Caco-2 (cell line): ENCODE data around the gene SARS1. TPM values are rescaled to one million over a fixed set of nuclear protein-coding genes. Genes with fewer than 3 reads are reported as not detected.
A peak's percentile ranks its signal among the peaks of the same experiment; 100 is the strongest.

Source experiments
- BruUV-seq: library from RNA; stranded (reverse); fragments of 400-500 nt; replicated peaks from 2 replicates; lab custom pipeline; 2021; lab: Mats Ljungman, UMichigan
- CTCF ChIA-PET: fragments of 300-600 bp; sonication (Branson Sonifier 250); formaldehyde crosslinking; loops from one replicate; lab custom pipeline; 2022; ENCODE audit warnings: antibody characterized with exemption; lab: Charles Lee
- POLR2A ChIA-PET: fragments of 300-600 bp; sonication (Branson Sonifier 250); formaldehyde crosslinking; loops from one replicate; lab custom pipeline; 2022; ENCODE audit warnings: antibody characterized with exemption; lab: Charles Lee
- DNase-seq, 2 experiments: peaks; one replicate each; pipeline versions ENCODE4 v3.0.0 to v3.0.0-alpha.2; 2020 to 2022
- H3K27me3 ChIP-seq: replicated peaks from 2 replicates; pipeline ENCODE4 v1.6.0; 2011; ENCODE audit warnings: low read length; ENCODE audit not compliant: control insufficient read depth, insufficient read depth
- H3K36me3 ChIP-seq: 2 replicates; pipeline ENCODE4 v1.5.1; 2011; ENCODE audit warnings: low read length; ENCODE audit not compliant: control insufficient read depth, insufficient read depth
- H3K4me1 ChIP-seq: fragments of 250-450 bp; sonication (Bioruptor Pico); 2 replicates; pipeline ENCODE4 v1.5.1; 2020; ENCODE audit warnings: mild to moderate bottlenecking
- H3K4me3 ChIP-seq: 2 replicates; pipeline ENCODE4 v1.5.1; 2011; ENCODE audit warnings: low read depth, mild to moderate bottlenecking, control low read depth, low read length
- H3K9me3 ChIP-seq: fragments of 250-450 bp; sonication (Bioruptor Pico); 2 replicates; pipeline ENCODE4 v1.5.1; 2020; ENCODE audit warnings: mild to moderate bottlenecking, moderate library complexity
- H3K27ac Mint-ChIP-seq: one replicate; pipeline ENCODE4 v1.8.0; 2022; ENCODE audit warnings: mixed read lengths; ENCODE audit not compliant: unreplicated experiment
- H3K27me3 Mint-ChIP-seq: one replicate; pipeline ENCODE4 v1.8.0; 2022; ENCODE audit warnings: mixed read lengths; ENCODE audit not compliant: insufficient read depth, unreplicated experiment
- H3K36me3 Mint-ChIP-seq: one replicate; pipeline ENCODE4 v1.8.0; 2022; ENCODE audit warnings: mild to moderate bottlenecking, mixed read lengths; ENCODE audit not compliant: insufficient read depth, unreplicated experiment
- H3K4me1 Mint-ChIP-seq: one replicate; pipeline ENCODE4 v1.8.0; 2022; ENCODE audit warnings: low read depth, mixed read lengths; ENCODE audit not compliant: unreplicated experiment
- H3K4me3 Mint-ChIP-seq: one replicate; pipeline ENCODE4 v1.8.0; 2022; ENCODE audit warnings: mild to moderate bottlenecking, moderate library complexity, mixed read lengths; ENCODE audit not compliant: unreplicated experiment
- H3K9me3 Mint-ChIP-seq: one replicate; pipeline ENCODE4 v1.8.0; 2022; ENCODE audit warnings: mixed read lengths; ENCODE audit not compliant: unreplicated experiment
- CTCF ChIP-seq, 2 experiments: fragments of 200-600 bp in 1 of 2; IDR thresholded peaks; 1 replicate in 1 of 2; 2 replicates in 1 of 2; pipeline versions ENCODE4 v1.5.1 to v1.8.0; 2011 to 2022; ENCODE audit warnings: antibody characterized with exemption in 1 of 2, control low read depth in 1 of 2, inconsistent platforms in 1 of 2, low read depth in 1 of 2, low read length in 1 of 2, mild to moderate bottlenecking in 1 of 2, moderate library complexity in 1 of 2; ENCODE audit not compliant: insufficient read depth in 1 of 2, severe bottlenecking in 1 of 2, unreplicated experiment in 1 of 2
- intact Hi-C: fragments of 100-400 bp; cut with micrococcal nuclease; formaldehyde crosslinking; loops from one replicate; pipeline ENCODE4 v1.10.0; 2022; ENCODE audit not compliant: unreplicated experiment
- total RNA-seq: library from RNA; stranded (reverse); gene quantifications from 2 replicates; pipeline ENCODE4 v1.2.3, GENCODE V29; 2022

The SARS1 gene
- total RNA-seq, 1 experiment from 2014 or later: 225 TPM

- TF ChIP-seq CTCF (IDR thresholded peaks at IDR 0.05; ENCODE audit: insufficient read depth in 1 of 2, low read depth in 1 of 2, low read length in 1 of 2, severe bottlenecking in 1 of 2, unreplicated experiment in 1 of 2): no peak
- Mint-ChIP-seq H3K9me3 (no peaks in the 10 kb centered on the region), H3K27ac (peak overlapping the region; percentile 82), H3K4me1 (peaks cover 9% of the 10 kb centered on the region), H3K27me3 (no peaks in the 10 kb centered on the region), H3K4me3 (peak overlapping the region; percentile 37), H3K36me3 (peaks cover 49% of the 10 kb centered on the region)
- H3K27me3 ChIP-seq: no peaks in the 10 kb centered on the region
- CTCF ChIA-PET: no interaction called here
- intact Hi-C loops: no loop called here
- no peak overlapping the region for H3K4me3 ChIP-seq
- no peak for DNase-seq
- no peaks in the 10 kb centered on the region for H3K9me3 ChIP-seq
- H3K4me1 ChIP-seq: no peaks in the 10 kb centered on the region
- H3K36me3 ChIP-seq: no peaks in the 10 kb centered on the region; the same call in 1 of the 2 replicates
- POLR2A ChIA-PET: no interaction called here
- TSS peak; percentile 2 for BruUV-seq
These were observed 28.2 kb downstream of the SARS1 start for GRCh38 chr1:109241841-109242345.

DNA sequence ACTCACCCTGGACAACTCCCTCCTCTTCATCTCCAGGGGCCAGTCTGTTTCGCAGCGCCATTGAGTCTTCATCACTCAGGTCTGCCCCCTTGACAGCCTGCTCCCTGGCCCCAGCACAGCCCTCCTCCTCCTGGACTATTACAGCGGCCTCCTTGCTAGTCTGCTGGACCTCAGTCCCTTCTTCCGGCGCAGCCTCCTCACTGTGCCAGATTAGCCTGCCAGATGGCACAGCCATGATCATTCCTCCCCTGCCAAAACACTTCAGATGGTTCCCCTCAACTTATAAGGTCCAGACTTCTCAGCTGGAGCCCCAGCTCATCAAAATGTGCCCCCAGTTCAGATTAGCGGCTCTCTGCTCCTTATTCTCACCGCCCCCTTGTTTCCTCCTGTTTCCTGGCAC, 28.7 kb downstream of the SARS1 start:
- H3K27me3 Mint-ChIP-seq: no peaks in the 10 kb centered on the region
- no peak for TF ChIP-seq CTCF (IDR thresholded peaks at IDR 0.05; ENCODE audit: insufficient read depth in 1 of 2, low read depth in 1 of 2, low read length in 1 of 2, severe bottlenecking in 1 of 2, unreplicated experiment in 1 of 2)
- peaks cover 44% of the 10 kb centered on the region for H3K36me3 Mint-ChIP-seq
- intact Hi-C loops: no loop called here
- H3K4me1 Mint-ChIP-seq: peaks cover 9% of the 10 kb centered on the region
- no peak for DNase-seq
- no peak overlapping the region for H3K4me3 ChIP-seq
- H3K27me3 ChIP-seq: no peaks in the 10 kb centered on the region
- BruUV-seq: no TSS peak
- H3K27ac Mint-ChIP-seq: peak overlapping the region; percentile 82
- H3K9me3 ChIP-seq: no peaks in the 10 kb centered on the region
- no peaks in the 10 kb centered on the region for H3K4me1 ChIP-seq
- CTCF ChIA-PET: no interaction called here
- no peaks in the 10 kb centered on the region for H3K9me3 Mint-ChIP-seq
- peak overlapping the region; percentile 37 for H3K4me3 Mint-ChIP-seq
- POLR2A ChIA-PET: no interaction called here
- H3K36me3 ChIP-seq: no peaks in the 10 kb centered on the region; the same call in 1 of the 2 replicates

DNA sequence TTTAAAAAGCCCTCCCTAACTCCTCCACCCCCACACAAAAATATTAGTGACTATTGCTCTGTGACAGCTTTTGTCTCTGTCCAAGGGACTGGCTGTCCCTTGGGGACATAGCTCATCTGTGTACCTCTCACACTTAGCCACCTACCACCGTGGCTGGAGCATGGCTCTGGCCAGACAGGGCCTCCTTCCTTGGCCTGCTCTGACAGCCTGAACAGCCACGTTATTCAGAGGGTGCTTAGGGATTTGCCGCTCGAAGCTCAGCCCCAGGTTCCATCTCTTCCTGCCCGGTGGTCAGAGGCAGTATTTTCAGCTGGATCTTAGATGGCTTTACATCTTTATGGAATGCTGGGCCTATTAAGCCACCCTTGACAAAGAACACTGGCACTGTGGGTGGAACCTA, 29.5 kb downstream of the SARS1 start:
- H3K4me1 Mint-ChIP-seq: peaks cover 9% of the 10 kb centered on the region
- Histone ChIP-seq H3K9me3 (no peaks in the 10 kb centered on the region), H3K4me3 (no peak overlapping the region), H3K36me3 (no peaks in the 10 kb centered on the region; the same call in 1 of the 2 replicates), H3K27me3 (no peaks in the 10 kb centered on the region), H3K4me1 (no peaks in the 10 kb centered on the region)
- intact Hi-C loops: no loop called here
- H3K36me3 Mint-ChIP-seq: peaks cover 40% of the 10 kb centered on the region
- no peaks in the 10 kb centered on the region for H3K27me3 Mint-ChIP-seq
- POLR2A ChIA-PET: no interaction called here
- no peak overlapping the region for H3K27ac Mint-ChIP-seq
- TF ChIP-seq CTCF (IDR thresholded peaks at IDR 0.05; ENCODE audit: insufficient read depth in 1 of 2, low read depth in 1 of 2, low read length in 1 of 2, severe bottlenecking in 1 of 2, unreplicated experiment in 1 of 2): no peak
- no peak for DNase-seq
- BruUV-seq: no TSS peak
- CTCF ChIA-PET: no interaction called here
- H3K4me3 Mint-ChIP-seq: no peak overlapping the region
- H3K9me3 Mint-ChIP-seq: no peaks in the 10 kb centered on the region
